ENCODE results near the gene MSRB1.
A peak's percentile ranks its signal among the peaks of the same experiment; 100 is the strongest.
"Not testable (repeated sequence)": the region's sequence is repeated elsewhere in the genome, so short reads cannot be mapped to it uniquely, and the experiment has no call there.

MSRB1 gene

DNA sequence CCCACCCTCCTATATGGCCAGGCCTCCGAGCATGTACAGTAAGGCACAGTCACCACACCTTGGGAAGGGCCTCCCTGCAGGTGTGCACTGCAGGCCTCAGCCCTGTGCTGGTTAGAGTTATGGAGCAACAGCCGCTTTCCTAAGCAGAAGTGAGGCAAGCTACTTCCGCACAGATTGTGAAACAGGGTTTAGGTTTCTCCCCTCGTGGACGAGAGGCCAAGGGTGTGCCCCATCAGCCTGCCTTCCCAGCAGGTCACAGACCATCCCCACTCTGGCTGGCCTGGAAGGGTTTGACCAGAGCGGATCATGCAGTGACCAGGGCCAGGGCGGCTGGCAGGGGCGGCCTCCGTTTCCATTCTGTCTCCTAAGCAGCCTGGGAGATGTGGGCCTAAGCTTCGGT, 4.7 kb downstream of the MSRB1 start:
- DNase-seq, result no peak

DNA sequence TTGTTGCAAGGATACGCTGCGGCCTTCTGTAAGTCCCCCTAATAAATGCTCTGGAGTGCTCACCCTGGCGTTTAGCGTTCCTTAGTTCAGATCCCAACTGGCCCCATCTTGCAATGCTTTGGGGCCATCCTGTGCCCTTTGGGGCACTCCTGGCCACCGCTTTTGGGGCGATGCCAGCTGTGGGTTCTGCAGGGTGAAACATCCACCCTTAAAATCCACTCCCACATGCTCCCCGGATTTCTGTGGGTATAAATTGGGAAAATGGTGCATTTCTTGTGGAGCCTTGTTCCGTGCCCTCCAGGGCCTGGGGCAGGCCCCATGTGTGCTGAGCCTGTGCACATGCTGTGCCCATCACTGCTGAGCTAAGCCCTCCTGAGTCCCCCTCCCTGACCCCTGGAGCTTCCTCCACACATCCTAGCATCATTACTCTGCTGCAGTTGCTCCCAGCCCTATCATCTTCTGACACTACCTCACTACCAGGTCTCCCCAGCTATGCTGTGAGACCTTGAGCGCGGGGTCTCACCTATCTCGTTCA, 6.0 kb downstream of the MSRB1 start:
- no peak for DNase-seq

DNA sequence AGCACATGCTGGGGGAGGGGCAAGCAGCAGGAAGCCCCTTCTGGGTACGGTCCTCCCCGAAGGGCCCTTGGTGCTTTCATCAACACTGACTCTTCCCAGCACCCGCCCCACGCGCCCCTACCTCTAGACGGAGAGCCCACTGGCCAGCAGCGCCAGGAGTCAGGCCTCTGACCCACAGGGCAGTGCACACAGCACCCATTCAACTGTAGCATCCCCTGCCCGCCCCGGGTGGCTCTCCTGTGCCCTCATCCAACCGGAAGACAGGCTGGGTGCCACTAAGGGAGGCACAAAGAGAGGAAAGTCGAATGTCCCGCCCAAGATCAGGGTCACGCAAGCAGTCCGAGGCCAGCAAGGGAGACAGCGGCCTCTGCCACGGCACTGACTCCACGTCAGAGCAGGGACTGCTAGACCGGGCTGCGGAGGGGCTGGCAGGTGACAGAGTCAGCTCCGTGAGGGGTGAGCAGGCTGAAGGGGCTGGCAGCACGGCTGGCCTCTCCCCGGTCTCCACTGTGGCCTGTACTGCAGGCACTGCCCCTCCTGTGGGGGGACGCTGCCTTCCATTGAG, 9.8 kb downstream of the MSRB1 start:
- no peak for DNase-seq

DNA sequence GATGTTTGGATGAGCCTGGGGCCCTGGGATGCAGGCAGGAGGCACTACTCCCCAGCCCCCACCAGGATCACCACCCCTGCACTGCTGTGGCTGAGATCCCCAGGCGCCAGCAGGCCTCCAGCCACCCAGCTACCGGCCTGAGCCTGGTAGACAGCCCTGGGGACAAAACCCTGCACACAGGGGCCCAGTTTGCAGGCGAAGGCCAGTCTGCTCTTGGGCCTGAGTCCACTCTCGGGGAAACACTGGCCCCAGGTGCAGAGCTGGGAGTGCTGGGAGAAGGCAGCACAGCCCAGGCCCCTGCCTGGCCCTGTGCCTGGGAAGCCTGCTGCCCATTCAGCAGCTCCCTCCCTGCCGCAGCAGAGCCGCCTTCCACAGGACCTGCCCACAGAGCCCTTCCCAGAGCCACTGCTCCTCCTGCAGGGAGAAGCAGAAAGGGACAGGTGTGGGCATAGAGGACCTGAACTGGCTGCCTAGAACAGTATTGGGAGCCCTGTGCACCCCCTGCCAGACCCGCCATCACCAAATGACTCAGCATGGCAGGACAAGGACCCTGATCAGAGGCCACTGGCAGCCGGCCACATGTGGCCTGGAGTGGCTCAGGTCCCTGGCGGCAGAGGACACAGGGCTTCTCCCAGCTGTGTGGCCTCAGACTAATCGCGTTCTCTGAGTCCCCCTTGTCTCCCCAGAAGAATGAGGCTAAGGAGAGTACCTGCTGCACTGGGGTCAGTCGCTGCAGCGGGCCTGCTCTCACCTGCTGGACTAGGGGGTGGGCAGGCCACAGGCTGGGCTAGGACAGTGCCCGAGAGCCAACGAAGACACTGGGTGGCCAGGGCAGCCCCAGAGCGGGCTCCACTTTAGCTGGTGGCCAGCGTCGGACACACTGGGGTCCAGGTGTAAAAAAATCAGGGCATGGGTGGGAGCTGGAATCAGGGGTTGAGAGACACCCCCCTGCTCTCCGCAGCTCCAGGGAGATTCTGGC, 10.7 kb downstream of the MSRB1 start:
- DNase-seq, result no peak

DNA sequence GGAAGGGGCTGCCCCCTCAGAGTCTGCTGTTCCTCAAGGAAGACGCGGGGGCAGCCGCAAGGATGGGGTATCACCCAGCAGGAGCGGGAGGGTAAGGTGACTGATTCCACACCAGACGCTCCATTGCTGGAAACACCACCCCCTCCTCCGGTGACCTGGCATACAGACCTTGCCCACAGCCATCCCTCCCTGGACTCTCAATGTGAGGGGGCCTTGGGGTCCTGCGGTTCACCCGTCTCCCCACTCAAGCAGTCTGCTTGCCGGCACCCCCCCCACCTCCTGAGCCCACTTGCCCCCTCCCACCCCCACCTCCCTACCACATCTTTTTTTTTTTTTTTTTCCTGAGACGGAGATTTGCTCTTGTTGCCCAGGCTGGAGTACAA, 12.7 kb downstream of the MSRB1 start:
- DNase-seq, result no peak

DNA sequence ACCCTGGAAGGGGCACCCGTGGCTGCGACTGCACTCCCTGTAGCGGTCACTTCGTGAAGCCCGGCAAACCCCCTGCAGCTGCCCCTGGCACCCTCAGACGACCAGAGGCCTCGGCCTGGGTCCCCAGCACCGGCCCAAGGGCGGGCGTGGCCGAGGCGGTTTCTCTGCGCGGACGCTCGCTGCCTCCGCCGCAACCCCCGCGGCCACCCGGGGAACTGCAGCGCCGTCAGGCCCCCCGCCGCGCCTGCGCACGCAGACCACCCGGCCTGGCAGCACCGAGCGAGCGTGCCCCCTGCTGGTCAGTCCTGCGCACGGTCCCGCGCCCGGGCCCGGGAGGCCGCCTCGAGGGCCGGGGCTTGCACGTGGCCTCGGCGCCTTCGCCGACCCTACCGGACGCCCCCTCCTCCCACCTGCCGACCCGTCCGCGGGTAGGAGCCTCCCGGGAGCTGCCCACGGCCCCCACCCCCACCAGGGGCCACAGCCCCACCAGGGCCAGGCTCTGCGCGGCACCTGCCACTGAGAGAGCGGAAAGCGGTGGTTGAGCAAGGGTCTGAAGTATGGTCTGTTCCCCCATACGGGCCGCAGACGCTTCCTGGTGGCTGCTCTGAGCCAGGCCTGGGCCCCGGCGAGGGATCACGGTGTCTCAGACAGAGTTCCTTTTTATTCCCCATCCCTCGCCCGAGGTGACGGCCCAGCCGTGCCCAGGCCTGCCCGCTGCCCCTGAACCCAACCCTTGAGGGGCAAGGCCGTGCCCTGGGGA, 13.2 kb downstream of the MSRB1 start:
- DNase-seq, result peak; percentile 91

DNA sequence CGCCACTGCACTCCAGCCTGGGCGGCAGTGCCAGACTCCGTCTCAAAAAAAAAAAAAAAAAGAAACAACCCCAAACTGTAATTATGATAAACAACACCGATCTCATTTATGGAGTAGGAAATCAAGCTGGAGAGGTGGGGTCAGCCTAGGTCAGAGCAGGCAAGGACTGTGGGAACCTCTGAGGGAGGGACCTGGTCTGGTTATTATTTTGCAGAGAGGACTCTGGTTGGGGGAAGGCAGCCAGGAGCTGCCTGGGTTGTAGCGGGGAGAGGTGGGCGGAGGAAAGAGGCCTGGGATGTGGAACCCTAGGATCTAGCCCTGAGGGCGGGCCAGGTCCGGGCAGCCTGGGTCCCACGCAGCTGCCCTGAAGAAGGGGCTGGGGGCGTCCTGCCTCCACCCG, 13.9 kb downstream of the MSRB1 start:
- DNase-seq, result no peak

DNA sequence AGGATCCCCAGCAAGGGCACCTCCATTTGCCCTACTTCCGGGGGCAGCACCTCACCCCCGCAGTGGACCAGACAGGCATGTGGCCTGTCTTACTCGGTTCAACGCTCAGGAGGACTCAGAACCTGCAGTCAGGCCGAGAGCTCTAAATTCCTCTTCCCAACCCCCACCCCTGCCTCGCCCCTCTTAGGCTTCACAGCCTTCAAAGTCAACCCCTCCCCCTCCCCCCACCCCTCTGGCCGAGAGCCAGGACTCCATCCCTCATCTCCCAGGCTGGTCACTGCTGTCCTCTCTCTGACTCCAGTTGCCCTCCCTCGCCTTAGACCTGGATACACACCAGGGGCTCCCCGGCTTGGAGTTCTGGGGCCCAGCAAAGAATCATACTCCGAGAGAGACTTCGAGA, 16.7 kb downstream of the MSRB1 start:
- no peak for DNase-seq

DNA sequence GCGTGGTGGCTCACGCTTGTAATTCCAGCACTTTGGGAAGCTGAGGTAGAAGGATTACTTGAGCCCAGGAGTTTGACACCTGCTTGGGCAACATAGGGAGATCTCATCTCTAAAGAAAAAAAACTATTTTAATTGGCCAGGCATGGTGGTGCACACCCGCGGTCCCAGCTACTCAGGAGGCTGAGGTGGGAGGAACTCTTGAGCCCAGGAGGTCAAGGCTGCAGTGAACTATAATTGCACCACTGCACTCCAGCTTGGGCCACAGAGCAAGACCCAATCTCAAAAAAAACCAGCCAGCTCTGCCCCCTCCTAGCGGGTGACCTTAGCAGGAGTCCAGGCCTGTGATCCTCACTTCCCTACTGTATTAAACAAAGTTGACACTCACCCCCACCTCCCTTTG, 18.9 kb downstream of the MSRB1 start:
- DNase-seq, result no peak

DNA sequence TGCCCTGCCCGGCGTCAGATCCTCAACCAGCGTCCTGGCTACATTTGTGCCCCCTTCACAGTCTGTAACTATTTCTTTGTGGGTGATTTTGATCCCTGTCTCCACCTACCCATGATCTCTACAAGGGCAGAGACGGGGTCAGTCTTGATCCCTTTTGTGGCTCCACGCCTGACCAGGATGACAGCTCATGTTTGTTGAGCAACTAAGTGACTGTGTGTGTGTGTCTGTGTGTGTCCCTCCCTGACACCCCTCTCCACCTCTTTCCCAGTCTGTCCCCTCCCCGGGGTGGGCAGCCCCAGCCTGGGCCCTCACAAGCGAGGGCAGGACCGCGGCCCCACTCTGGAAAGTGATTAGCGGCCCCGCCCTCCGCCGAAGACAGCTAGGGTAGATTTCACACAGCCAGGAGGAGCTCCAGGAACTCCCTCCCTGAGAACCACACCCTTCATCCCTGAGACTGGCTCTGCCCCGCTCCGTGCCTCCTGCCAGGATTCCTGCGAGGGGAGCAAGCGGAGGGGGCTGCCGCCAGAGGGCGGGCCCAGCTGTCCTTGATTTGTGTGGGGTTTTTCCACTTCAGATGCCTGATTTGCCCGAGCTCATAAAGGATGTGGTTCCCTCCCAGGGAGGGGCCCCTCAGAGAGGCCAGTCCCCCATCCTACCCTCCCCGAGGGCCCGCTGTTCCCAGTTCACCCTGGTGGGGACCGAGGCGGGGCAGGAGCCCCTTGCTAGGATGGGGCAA, 19.5 kb downstream of the MSRB1 start:
- no peak for DNase-seq

DNA sequence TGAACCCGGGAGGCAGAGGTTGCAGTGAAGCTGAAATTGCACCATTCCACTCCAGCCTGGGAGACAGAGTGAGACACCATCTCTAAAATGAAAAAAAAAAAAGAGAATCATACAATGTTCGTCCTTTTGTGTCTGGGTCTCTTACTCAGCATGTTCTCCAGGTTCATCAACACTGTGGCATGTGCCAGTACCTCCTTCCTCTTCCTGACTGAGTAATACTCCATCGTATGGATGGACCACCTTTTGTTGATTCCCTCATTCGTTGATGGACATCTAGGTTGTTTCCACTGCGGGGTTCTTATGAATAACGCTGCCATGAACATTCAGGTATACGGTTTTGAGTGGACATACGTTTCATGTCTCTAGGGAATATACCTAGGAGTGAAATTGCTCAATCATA, 20.6 kb downstream of the MSRB1 start:
- no peak for DNase-seq

DNA sequence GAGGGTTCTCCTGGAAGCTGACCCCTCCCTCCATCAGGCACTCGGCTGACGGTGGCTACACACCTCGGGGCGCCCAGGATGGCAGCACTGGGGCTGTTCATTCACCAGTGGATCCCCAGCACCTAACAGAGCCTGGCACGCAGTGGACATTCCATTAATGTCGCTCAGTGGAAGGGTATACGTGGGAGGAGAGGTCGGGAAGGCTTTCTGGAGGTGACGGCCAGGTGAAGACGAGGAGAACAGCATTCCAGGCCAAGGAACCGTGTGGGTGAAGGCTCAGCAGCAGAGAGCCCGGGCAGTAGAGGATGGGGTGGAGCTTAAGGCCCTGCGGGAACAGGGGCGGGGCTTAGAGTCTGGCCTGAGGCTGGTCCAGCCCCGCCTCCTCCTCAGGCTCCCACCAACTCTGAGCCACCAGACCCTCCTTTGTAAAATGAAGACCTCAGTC, 22.2 kb downstream of the MSRB1 start:
- DNase-seq, result no peak

DNA sequence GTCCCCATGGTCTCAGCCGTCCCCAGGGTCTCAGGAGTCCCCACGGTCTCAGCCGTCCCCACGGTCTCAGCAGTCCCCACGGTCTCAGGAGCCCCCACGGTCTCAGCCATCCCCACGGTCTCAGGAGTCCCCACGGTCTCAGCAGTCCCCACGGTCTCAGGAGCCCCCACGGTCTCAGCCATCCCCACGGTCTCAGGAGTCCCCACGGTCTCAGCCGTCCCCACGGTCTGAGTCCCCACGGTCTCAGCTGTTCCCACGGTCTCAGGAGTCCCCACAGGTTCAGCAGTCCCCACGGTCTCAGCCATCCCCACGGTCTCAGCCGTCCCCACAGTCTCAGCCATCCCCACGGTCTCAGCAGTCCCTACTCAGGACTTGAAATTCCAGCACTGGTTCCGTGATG, 22.9 kb downstream of the MSRB1 start:
- DNase-seq, result not testable (repeated sequence)

DNA sequence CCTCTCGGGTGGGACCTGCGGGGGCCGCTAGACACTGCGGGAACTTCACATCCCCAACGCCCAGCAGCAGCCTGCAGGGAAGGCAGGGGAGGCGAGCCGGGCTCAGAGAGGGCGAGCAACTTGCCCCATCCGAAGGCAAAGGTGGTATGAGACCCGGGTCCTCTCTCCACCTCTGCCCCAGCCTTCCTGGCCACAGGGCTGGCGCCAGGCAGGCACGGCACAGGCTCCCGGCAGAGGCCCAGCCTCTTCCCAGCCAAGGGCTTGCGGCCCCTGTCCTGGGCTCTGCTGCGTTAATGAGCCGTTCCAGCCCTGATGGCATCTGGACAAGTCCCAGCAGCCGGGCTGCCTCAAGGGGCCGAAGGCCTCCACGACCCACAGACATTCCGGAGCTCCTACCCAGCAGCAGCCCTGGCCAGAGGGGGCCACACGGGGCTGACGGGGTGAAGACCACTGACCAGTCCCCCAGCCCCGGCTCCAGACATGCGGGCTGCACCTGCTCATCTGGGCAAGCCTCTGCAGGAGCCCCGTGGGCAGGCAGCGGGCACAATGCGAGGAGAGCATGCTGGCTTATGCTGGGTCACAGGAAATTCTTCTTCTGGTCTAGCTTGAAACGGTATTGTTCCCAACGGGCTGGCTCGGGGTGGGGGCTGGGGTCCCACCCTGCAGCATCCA, 23.5 kb downstream of the MSRB1 start:
- DNase-seq, result no peak

DNA sequence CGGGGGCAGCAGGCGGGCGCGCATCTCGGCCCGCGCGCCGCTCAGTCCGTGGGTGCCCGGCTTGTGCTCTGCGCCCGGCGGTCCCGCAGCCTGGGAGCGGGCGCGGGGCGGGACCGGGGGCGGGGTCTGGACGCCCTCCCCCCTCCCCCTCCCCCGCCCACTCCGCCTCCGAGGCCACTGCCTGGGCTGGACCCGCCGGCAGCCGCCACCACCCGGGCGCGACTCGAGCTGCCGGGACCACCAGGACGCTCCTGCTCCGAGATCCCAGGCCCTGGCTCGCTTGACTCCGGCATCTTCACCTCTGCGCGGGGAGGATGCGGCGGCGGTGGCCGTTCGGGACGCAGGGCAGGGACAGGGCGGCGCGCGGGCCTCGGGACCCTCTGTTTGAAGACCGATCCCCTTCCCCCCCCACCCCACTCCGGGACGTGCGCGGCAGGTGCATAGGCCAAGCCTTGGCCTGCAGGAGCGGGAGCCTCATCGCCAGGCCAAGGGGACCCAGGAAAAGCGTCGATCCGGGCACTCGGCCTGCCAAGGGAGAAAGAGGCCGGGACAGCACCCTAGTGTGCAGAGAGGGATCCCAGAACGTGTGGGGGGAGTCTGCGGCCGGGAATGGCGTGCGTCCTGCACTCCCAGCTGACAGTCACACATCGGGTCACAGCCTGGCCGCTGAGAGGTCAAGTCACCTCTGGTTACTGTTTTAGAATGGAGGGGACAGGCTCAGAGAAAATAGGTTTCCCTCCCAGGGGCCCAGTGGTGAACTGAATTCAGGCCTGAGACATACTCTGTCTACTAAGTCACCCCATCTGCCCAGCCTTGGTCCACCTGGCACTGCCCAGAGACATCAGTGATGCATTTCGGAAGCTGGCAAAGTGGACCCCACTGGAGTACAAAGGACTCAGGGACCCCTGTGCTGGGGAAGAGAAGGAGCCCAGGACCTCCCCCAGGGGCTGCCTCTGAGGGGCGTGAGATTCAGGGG, 24.4 kb downstream of the MSRB1 start, which contains the start of gene HS3ST6:
Gene HS3ST6 (minus strand): TSS at position 65 of the 976 bp plus-strand sequence. CDS start 92 bp downstream, outside the sequence.
- DNase-seq, result no peak

DNA sequence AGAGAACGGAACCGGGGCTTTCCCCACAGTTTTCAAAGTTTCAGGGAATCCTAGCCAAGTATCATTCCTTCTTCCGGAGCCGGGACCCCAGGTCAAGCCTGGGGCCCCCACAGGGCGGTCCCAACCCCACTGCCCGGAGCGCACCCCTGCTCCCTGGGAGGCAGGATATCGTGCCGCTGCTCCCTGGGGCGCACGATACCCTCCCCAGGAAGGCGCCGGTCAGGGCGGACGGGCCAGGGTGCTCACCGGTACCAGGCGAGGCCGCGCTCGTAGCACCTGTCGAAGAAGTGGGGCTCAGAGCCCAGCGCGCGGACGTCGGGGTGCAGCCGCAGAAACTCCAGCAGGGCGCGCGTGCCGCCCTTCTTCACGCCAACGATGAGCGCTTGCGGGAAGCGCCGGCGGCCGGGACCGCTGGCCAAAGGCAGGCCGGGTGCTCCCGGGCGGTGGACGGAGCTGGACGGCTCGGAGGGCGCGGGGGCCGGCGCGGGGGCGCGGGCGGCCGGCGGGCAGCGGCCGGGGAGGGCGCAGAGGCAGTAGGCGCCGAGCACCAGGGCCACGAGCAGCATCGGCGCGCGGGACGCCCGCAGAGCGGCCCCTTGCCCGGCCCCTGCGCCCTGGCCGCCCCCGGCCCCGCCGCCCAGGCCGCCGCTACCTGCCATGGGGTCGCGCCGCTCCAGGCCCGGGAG, 25.2 kb downstream of the MSRB1 start:
- DNase-seq, result no peak

DNA sequence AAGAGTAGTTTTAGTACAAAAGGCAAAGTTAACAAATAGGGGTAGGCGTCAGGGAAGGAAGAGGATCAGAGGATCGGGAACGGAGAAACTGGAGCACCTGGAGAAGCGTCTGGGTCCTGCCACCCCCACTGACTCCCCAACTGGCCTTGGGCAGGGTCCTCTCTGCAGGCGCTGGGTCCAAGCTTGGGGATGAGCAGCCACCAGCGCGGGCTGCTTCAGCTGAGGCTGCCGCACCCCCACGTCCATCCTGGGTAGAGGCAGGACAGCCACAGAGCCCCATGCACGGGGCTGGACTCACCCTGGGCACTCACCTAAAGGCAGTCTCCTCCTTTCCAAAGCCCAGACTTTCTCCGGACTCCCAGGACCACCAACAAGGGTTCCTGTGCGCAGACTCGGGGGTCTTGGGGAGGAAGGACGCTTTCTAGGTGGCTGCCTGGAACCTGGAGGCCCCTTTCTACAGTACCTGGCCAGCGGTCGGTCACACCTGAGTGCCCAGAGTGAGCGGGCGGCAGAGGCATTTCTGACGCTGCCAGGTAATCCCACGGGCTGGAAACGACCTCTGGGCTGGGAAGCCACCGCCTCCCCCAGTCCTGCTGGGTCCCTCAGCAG, 25.8 kb downstream of the MSRB1 start:
- no peak for DNase-seq

DNA sequence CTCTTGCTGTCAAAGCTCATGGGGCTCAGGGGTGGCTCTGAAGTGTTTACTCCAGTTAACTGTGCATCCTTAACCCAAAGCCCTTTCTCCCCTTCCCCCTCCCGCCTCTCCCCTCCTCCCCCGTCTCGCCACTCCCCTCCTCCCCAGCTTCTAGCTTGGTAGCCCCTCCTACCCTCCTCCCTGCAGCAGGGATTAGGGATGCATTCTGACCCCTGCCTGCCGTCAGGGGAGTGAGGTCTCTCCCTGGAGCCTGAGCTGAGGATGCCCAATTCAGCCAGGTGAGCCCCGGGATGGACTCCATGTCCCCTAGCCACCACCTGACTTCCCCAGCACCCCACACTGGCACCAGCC, 26.4 kb downstream of the MSRB1 start:
- DNase-seq, result no peak

DNA sequence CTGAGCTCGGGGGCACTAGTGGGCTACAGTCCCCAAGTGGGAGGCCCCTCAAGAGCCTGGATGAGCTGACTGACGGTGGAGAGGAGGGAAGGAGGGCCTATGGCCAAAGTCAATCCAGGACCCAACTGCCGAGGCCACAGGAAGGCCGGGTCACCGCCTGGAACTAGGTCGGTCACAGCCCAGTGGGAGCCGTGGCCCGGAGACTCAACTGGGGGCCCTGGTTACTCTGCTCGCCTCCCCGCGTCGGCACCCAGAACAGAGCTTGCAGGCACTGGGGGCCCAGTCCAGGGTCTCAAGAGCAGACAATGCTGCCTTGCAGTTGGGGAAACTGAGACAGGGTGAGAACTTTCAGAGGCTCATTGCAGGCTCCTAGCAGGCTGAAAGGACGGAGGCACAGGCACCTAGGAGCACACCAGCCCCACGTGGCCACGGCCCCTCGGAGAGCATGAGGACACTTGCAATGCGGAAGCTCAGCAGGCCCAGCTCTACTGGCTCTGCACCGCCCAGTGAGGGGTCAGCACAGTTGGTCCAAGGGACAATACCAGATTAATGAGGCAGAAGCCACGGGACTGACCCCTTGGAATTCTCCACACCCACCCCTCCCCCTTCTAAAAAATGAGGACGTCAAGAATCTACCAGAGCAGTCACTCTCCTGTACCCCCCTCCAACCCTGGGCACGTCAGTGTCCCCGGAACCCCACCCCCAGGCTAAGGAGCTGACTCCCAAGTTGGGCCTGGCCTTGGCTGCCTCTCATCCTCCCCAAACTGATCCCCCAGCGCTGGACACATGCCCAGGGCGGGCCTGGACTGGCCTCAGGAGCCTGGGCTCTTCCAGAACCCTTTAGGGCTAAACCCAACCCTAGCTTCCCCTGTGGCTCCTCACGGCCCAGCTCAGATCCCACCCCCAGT, 27.0 kb downstream of the MSRB1 start:
- no peak for DNase-seq
